ENCODE data around the gene SNX24. TPM values are rescaled to one million over a fixed set of nuclear protein-coding genes. Genes with fewer than 3 reads are reported as not detected.

SNX24 gene
- total RNA-seq, 1 donor from 2014 or later, result 57.0 TPM

- no peak for DNase-seq (ENCODE audit: low read depth)
- no peak for TF ChIP-seq CTCF (IDR thresholded peaks at IDR 0.05; ENCODE audit: insufficient read depth, low read length, poor library complexity, severe bottlenecking)
- Histone ChIP-seq H3K4me3 (ENCODE audit: low read depth, low read length) (no peak overlapping the region), H3K27me3 (ENCODE audit: control insufficient read depth, insufficient read depth, low read length) (no peaks in the 10 kb centered on the region), H3K36me3 (ENCODE audit: control insufficient read depth, insufficient read depth, low read length) (no peaks in the 10 kb centered on the region)
These were observed 98.6 kb downstream of the SNX24 start for GRCh38 chr5:122944051-122944450.

- Histone ChIP-seq H3K4me3 (ENCODE audit: low read depth, low read length) (no peak overlapping the region), H3K27me3 (ENCODE audit: control insufficient read depth, insufficient read depth, low read length) (no peaks in the 10 kb centered on the region), H3K36me3 (ENCODE audit: control insufficient read depth, insufficient read depth, low read length) (no peaks in the 10 kb centered on the region)
- DNase-seq (ENCODE audit: low read depth), result no peak
- TF ChIP-seq CTCF (IDR thresholded peaks at IDR 0.05; ENCODE audit: insufficient read depth, low read length, poor library complexity, severe bottlenecking), result no peak
These were observed 102.0 kb downstream of the SNX24 start for GRCh38 chr5:122947372-122947771.

- DNase-seq (ENCODE audit: low read depth), result no peak
- TF ChIP-seq CTCF (IDR thresholded peaks at IDR 0.05; ENCODE audit: insufficient read depth, low read length, poor library complexity, severe bottlenecking), result no peak
- Histone ChIP-seq H3K36me3 (ENCODE audit: control insufficient read depth, insufficient read depth, low read length) (no peaks in the 10 kb centered on the region), H3K4me3 (ENCODE audit: low read depth, low read length) (no peak overlapping the region), H3K27me3 (ENCODE audit: control insufficient read depth, insufficient read depth, low read length) (no peaks in the 10 kb centered on the region)
These were observed 102.4 kb downstream of the SNX24 start for GRCh38 chr5:122947772-122948171.

- no peaks in the 10 kb centered on the region for H3K27me3 ChIP-seq (ENCODE audit: control insufficient read depth, insufficient read depth, low read length)
- no peak for DNase-seq (ENCODE audit: low read depth)
- no peaks in the 10 kb centered on the region for H3K36me3 ChIP-seq (ENCODE audit: control insufficient read depth, insufficient read depth, low read length)
- TF ChIP-seq CTCF (IDR thresholded peaks at IDR 0.05; ENCODE audit: insufficient read depth, low read length, poor library complexity, severe bottlenecking), result no peak
- H3K4me3 ChIP-seq (ENCODE audit: low read depth, low read length), result no peak overlapping the region
These were observed 102.9 kb downstream of the SNX24 start for GRCh38 chr5:122948319-122948718.

GRCh38 chr5:122951658-122952057 is 106.2 kb downstream of the SNX24 start:
- H3K4me3 ChIP-seq (ENCODE audit: low read depth, low read length), result no peak overlapping the region
- H3K36me3 ChIP-seq (ENCODE audit: control insufficient read depth, insufficient read depth, low read length), result no peaks in the 10 kb centered on the region
- no peaks in the 10 kb centered on the region for H3K27me3 ChIP-seq (ENCODE audit: control insufficient read depth, insufficient read depth, low read length)
- TF ChIP-seq CTCF (IDR thresholded peaks at IDR 0.05; ENCODE audit: insufficient read depth, low read length, poor library complexity, severe bottlenecking), result no peak
- DNase-seq (ENCODE audit: low read depth), result no peak

GRCh38 chr5:122954719-122955118 is 109.3 kb downstream of the SNX24 start:
- no peak overlapping the region for H3K4me3 ChIP-seq (ENCODE audit: low read depth, low read length)

More at GRCh38 chr5:122954719-122955118, 109.3 kb downstream of the SNX24 start:
- TF ChIP-seq CTCF (IDR thresholded peaks at IDR 0.05; ENCODE audit: insufficient read depth, low read length, poor library complexity, severe bottlenecking), result no peak
- DNase-seq (ENCODE audit: low read depth), result no peak
- H3K27me3 ChIP-seq (ENCODE audit: control insufficient read depth, insufficient read depth, low read length), result no peaks in the 10 kb centered on the region
- H3K36me3 ChIP-seq (ENCODE audit: control insufficient read depth, insufficient read depth, low read length), result no peaks in the 10 kb centered on the region

Data from kidney epithelial cell (primary cell).